GM21515 (cell line): ENCODE measurements around the gene GRAMD1A.

Source experiments
- ATAC-seq: cut with Tn5 transposase; IDR thresholded peaks from one replicate; pipeline ENCODE4 v1.9.1; 2021; ENCODE audit not compliant: unreplicated experiment

Gene GRAMD1A

GRCh38 chr19:35051796-35052195, 51.7 kb downstream of the GRAMD1A start:
- no peak for ATAC-seq

DNA sequence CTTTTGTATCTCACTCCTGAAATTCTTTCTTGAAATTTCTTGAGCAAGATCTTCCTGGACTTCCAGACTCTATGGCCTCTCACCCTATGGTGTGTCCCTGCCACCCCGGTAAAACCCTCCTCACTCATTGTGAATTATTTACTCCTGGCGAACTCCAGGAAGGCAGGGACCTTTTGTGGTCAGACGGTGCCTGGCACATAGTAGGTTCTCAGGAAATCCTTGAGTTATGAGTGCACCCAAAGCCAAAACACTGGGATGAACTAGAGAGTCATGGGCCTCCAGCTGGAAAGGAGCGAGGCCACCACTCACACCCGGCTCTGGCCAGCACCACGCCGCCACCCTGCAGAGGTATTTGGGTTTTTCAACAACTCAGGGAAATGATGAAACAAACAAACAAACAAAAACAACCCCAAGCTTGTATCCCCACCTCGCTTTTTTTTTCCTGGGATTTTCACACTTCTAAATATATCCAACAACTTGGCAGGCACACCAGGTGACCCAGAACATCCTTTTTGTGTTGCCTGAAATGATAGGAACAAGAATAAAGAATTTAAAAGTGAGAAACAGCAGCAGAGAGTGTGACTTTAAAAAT, 52.6 kb downstream of the GRAMD1A start:
- no peak for ATAC-seq

DNA sequence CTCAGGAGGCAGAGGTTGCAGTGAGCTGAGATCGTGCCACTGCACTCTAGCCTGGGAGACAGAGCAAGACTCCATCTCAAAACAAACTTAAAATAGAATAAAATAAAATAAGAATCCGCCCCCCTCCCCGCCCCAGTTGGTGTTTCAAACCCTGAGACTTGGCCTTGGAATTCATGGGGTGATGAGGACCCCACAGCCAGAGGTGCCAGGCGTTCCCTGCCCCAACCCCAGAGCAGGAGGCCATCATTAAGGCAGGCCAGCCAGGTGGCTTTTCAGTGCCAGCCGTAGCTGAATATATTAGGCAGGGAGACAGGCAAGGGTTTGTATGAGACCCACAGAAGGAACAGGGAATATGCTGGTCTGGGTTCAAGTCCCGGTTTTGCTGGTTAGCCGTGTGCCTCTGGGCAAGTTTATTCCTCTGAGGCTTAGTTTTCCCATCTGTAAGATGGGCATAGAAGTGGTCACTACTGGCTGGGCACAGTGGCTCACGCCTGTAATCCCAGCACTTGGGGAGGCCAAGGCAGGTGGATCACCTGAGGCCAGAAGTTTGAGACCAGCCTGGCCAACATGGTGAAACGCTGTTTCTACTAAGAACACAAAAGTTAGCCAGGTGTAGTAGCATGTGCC, 53.7 kb downstream of the GRAMD1A start:
- ATAC-seq = no peak

GRCh38 chr19:35054626-35055025, 54.5 kb downstream of the GRAMD1A start:
- ATAC-seq = no peak

DNA sequence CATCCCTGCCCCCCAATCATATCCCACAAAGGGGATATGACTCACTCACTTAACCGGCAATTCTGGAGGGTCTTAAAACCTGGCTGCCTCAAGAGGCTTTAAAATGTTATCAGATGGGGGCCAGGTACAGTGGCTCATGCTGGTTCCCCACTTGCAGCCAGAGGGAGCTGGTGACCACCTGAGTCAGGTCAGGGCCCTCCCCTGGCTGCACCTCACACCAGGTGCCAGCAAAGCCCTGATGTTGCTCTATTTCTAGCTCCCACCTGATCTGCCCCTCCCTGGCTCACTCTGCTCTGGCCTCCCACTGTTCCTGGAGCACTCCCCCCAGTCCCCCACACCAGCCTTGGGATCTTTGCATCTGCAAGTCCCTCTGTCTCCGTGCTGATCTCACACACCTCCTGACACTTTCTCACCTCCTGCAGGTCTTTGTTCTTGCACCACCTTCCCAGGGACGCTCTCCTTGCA, 55.6 kb downstream of the GRAMD1A start:
- no peak for ATAC-seq

- no peak for ATAC-seq
Observed at GRCh38 chr19:35056513-35057063, 56.5 kb downstream of the GRAMD1A start.

DNA sequence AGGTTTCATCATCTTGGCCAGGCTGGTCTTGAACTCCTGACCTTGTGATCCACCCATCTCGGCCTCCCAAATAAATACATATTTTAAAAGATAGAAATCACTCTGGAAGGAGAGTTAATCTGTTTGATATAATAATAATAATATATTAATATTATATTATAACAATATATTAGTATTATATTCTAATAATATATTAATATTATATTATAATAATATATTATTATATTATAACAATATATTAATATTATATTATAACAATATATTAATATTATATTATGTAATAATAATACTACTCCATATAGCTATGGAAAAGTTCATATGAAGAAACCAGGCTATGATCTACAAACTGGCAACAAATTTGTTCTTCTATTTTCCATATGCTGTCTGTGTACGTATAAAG, 58.2 kb downstream of the GRAMD1A start:
- no peak for ATAC-seq

GRCh38 chr19:35059006-35059798, 59.1 kb downstream of the GRAMD1A start:
- no peak for ATAC-seq

GRCh38 chr19:35059799-35060091, 59.6 kb downstream of the GRAMD1A start:
- ATAC-seq = no peak

- no peak for ATAC-seq
Observed at GRCh38 chr19:35060160-35060855, 60.2 kb downstream of the GRAMD1A start.

- ATAC-seq = no peak
Observed at GRCh38 chr19:35061583-35062373, 61.7 kb downstream of the GRAMD1A start.

DNA sequence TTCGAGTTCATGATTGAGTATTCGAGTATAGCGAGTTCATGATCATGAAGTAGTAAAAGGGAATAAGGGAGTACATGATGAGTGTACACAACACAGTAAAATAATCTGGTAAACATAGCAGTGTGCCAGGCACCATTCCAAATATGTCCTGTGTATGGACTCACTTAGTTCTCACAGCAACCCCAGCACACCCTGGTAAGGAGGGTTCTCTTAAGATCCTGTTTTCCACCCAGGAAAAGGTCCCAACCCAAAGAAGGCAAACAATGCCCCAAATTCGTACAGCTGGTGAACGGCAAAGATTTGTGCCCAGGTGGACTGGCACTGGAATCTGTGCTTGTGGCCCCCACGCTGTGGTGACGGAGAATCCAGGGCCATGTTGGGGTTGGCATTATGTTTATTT, 62.8 kb downstream of the GRAMD1A start:
- ATAC-seq = no peak

GRCh38 chr19:35063940-35064818, 64.1 kb downstream of the GRAMD1A start:
- no peak for ATAC-seq

- no peak for ATAC-seq
Observed at GRCh38 chr19:35065574-35065973, 65.5 kb downstream of the GRAMD1A start.

- no peak for ATAC-seq
Observed at GRCh38 chr19:35066121-35066520, 66.0 kb downstream of the GRAMD1A start.

DNA sequence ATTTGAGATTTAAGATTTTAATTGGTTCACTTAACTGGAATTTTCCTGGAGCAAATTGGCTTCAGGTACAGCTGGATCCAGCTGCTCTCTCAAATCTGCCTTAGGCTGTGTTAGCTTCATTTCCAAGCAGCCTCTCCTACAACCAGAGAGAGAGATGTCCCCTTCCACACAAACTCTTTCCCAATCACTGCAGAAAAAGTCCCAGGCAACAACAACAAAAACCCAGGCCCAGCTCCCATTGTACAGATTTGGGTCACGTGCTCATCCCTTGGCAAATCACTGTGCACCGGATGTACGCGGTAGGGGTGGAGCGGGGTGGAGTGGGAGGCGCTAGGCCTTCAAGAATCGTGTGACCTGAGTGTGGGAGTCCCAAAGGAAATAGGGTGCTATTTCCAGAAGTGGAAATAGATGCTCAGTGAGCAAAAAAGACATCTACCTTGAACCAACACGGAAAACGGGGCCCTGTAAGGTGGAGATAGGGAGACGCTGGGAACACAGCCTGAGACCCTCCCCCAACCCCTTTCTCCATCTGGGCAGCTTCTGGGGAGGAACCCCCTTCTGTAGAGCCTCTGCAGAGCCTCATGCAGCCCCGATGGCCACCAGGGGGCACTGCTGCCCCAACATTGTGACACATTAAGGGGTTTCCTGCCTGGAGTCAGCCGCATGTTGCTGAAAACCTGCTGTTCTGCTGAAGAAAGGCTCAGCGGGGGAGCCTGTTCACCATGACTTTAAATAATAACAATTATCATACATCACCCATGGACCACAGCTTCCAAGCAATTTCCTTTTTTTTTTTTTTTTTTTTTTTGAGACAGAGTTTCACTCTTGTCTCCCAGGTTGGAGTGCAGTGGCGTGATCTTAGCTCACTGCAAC, 66.8 kb downstream of the GRAMD1A start:
- peak; percentile 61 for ATAC-seq

GRCh38 chr19:35068941-35069634, 69.0 kb downstream of the GRAMD1A start:
- ATAC-seq = no peak

- no peak for ATAC-seq
Observed at GRCh38 chr19:35069696-35070095, 69.6 kb downstream of the GRAMD1A start.
